K562 (cell line): ENCODE data around the gene ATG12. TPM values are rescaled to one million over a fixed set of nuclear protein-coding genes. Genes with fewer than 3 reads are reported as not detected.

Experiments used
- AFF4 ChIP-seq: sonication (generic); formaldehyde crosslinking; IDR thresholded peaks from 2 replicates; pipeline ENCODE4 v1.8.0; 2023; ENCODE audit warnings: mild to moderate bottlenecking, missing genetic modification reagents
- BCLAF1 ChIP-seq, 2 experiments: fragments of 450-650 bp in 1 of 2; IDR thresholded peaks; 2 replicates each; pipeline ENCODE4 v1.6.1; 2011 to 2017; ENCODE audit warnings: low read depth in 2 of 2, antibody characterized with exemption in 1 of 2, borderline replicate concordance in 1 of 2, low read length in 1 of 2, mild to moderate bottlenecking in 1 of 2, mixed read lengths in 1 of 2; ENCODE audit not compliant: control insufficient read depth in 1 of 2
- DMBX1 ChIP-seq: fragments of 250-450 bp; sonication (Bioruptor Pico); IDR thresholded peaks from 2 replicates; pipeline ENCODE4 v1.8.0; 2022; ENCODE audit warnings: inconsistent platforms, mild to moderate bottlenecking, moderate library complexity, borderline replicate concordance
- ESRRA ChIP-seq: fragments of 450-650 bp; IDR thresholded peaks from 2 replicates; pipeline ENCODE4 v1.6.1; 2014; ENCODE audit warnings: low read depth, mild to moderate bottlenecking, moderate library complexity, borderline replicate concordance
- KAT7 ChIP-seq: sonication (generic); formaldehyde crosslinking; IDR thresholded peaks from 2 replicates; pipeline ENCODE4 v1.8.0; 2022; ENCODE audit warnings: missing genetic modification reagents, mild to moderate bottlenecking, borderline replicate concordance
- MAX ChIP-seq: sonication (generic); formaldehyde crosslinking; IDR thresholded peaks from 2 replicates; pipeline ENCODE4 v1.9.0; 2022; ENCODE audit warnings: mild to moderate bottlenecking, missing genetic modification reagents
- MXI1 ChIP-seq: IDR thresholded peaks from 2 replicates; pipeline ENCODE4 v1.6.1; 2011; ENCODE audit warnings: low read depth, mild to moderate bottlenecking, improper control_type of control experiment, low read length
- NFIC ChIP-seq: fragments of 450-650 bp; IDR thresholded peaks from 2 replicates; pipeline ENCODE4 v1.6.1; 2017; ENCODE audit warnings: mild to moderate bottlenecking, inconsistent platforms
- NR3C1 ChIP-seq: sonication (generic); formaldehyde crosslinking; IDR thresholded peaks from 2 replicates; pipeline ENCODE4 v1.8.1; 2022; ENCODE audit warnings: missing genetic modification reagents
- PHF20 ChIP-seq: fragments of 450-650 bp; IDR thresholded peaks from 2 replicates; pipeline ENCODE4 v1.6.1; 2018; ENCODE audit not compliant: partially characterized antibody
- RBM22 ChIP-seq: fragments of 200-400 bp; formaldehyde crosslinking; IDR thresholded peaks from 2 replicates; pipeline ENCODE4 v1.6.1; 2018; ENCODE audit warnings: low read length, low read depth; ENCODE audit not compliant: poor library complexity, severe bottlenecking
- SP2 ChIP-seq: IDR thresholded peaks from 2 replicates; pipeline ENCODE4 v1.6.1; 2011; ENCODE audit warnings: mild to moderate bottlenecking, low read depth, low read length, moderate library complexity; ENCODE audit not compliant: poor library complexity, severe bottlenecking; ENCODE audit errors: extremely low read depth
- TBP ChIP-seq: optimal IDR thresholded peaks from 2 replicates; pipeline ENCODE3; 2011; ENCODE audit warnings: low read depth, low read length, improper control_type of control experiment
- TGIF2 ChIP-seq: sonication (generic); formaldehyde crosslinking; IDR thresholded peaks from 2 replicates; pipeline ENCODE4 v1.8.1; 2022; ENCODE audit warnings: mild to moderate bottlenecking, missing genetic modification reagents, moderate library complexity
- VEZF1 ChIP-seq: fragments of 200-800 bp; sonication (Bioruptor generic); IDR thresholded peaks from 2 replicates; pipeline ENCODE4 v1.6.1; 2017; ENCODE audit warnings: missing genetic modification characterization, missing compliant biosample characterization
- ZBTB7A ChIP-seq: IDR thresholded peaks from 2 replicates; pipeline ENCODE4 v1.6.1; 2011; ENCODE audit warnings: low read depth, mild to moderate bottlenecking, low read length, moderate library complexity, borderline replicate concordance; ENCODE audit not compliant: control insufficient read depth
- ZFX ChIP-seq: sonication (generic); formaldehyde crosslinking; IDR thresholded peaks from 2 replicates; pipeline ENCODE4 v1.8.0; 2022; ENCODE audit warnings: mild to moderate bottlenecking, missing genetic modification reagents, moderate library complexity
- polyA plus RNA-seq, 8 experiments: library from polyadenylated mRNA; depleted of rRNA in 4 of 8; stranded (reverse) in 5 of 8; unstranded in 3 of 8; fragments of >200 nt; fragmentation: Nextera tagmentation in 2 of 8; fragmentation: Illumina TruSeq in 1 of 8; extraction: Ambion mirVana in 2 of 8; extraction: Trizol in 1 of 8; gene quantifications; 2 replicates each; pipeline versions ENCODE4 v1.2.1 to v1.2.3, GENCODE V29; 2011 to 2014; ENCODE audit warnings: inconsistent platforms in 1 of 8, missing spikeins in 1 of 8
- total RNA-seq, 7 experiments: library from RNA; depleted of rRNA in 6 of 7; stranded (reverse); fragments of >200 nt in 6 of 7; fragmentation: Illumina TruSeq in 2 of 7; extraction: Trizol in 2 of 7; gene quantifications; 2 replicates each; pipeline versions ENCODE4 v1.2.1 to v1.2.3, GENCODE V29; 2011 to 2021; ENCODE audit warnings: low replicate concordance in 1 of 7

Gene ATG12
- total and polyA plus RNA-seq, 9 of the 15 experiments (the other 6 are each of a cell fraction or from before 2014, with no cell fraction given), result 21.6 to 132 (median 61.3) TPM

- TF ChIP-seq AFF4 (CRISPR knock-in tag), result peak; percentile 37; the same call in 1 of the 2 replicates
- no peak for TF ChIP-seq DMBX1 (CRISPR knock-in tag)
- TF ChIP-seq KAT7, result 0 out of 2 replicates have a peak, but pooled peaks have one; percentile 32
- peak; percentile 22 for TF ChIP-seq PHF20
- TF ChIP-seq RBM22, result peak; percentile 37
- no peak for TF ChIP-seq MXI1
- 0 out of 2 replicates have a peak, but pooled peaks have one; percentile 28 for TF ChIP-seq NR3C1 (CRISPR knock-in tag)
- TF ChIP-seq MAX (CRISPR knock-in tag), result no peak
- peak; percentile 88 for TF ChIP-seq VEZF1
- TF ChIP-seq NFIC, result peak; percentile 31
- TF ChIP-seq SP2, result no peak
- TF ChIP-seq ZFX (CRISPR knock-in tag), result 0 out of 2 replicates have a peak, but pooled peaks have one; percentile 42
- peak; percentile 89; the same call in 1 of the 2 replicates for TF ChIP-seq ZBTB7A
- 0 out of 2 replicates have a peak, but pooled peaks have one; percentile 59 for TF ChIP-seq TGIF2
- TF ChIP-seq BCLAF1 (IDR thresholded peaks at IDR 0.05; ENCODE audit: borderline replicate concordance in 1 of 2, control insufficient read depth in 1 of 2, low read depth in 2 of 2, low read length in 1 of 2), result no peak
- TF ChIP-seq TBP, result no peak
- TF ChIP-seq ESRRA, result no peak
Measured at GRCh38 chr5:115842089-115842935, 947 bp upstream of the ATG12 start (continued).
